ENCODE results near the gene RREB1. TPM values are rescaled to one million over a fixed set of nuclear protein-coding genes. Genes with fewer than 3 reads are reported as not detected.
A peak's percentile ranks its signal among the peaks of the same experiment; 100 is the strongest.

The RREB1 gene
- total RNA-seq, 1 experiment from 2014 or later = 51.1 TPM

DNA sequence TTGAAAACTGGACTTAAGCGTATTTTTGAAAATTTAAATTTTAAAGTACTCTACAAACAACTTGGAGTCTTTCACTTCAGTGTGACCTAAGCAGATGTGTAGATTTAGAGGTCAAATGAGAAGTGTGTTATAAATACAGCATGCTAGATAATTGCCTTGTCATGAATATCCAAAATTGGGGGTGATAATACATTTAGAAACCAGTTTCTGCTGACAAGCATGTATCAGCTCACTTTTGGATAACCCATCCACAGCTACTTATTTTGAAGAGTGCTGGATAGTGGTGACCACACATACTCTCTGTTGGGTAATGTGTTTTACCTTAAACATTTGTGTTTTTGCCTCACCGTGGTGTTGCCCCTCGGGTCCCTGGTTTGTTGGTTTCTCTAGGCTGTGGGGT is 14.9 kb downstream of the RREB1 start:
- POLR2A ChIA-PET = no interaction called here
- TF ChIP-seq, protein P1, sequence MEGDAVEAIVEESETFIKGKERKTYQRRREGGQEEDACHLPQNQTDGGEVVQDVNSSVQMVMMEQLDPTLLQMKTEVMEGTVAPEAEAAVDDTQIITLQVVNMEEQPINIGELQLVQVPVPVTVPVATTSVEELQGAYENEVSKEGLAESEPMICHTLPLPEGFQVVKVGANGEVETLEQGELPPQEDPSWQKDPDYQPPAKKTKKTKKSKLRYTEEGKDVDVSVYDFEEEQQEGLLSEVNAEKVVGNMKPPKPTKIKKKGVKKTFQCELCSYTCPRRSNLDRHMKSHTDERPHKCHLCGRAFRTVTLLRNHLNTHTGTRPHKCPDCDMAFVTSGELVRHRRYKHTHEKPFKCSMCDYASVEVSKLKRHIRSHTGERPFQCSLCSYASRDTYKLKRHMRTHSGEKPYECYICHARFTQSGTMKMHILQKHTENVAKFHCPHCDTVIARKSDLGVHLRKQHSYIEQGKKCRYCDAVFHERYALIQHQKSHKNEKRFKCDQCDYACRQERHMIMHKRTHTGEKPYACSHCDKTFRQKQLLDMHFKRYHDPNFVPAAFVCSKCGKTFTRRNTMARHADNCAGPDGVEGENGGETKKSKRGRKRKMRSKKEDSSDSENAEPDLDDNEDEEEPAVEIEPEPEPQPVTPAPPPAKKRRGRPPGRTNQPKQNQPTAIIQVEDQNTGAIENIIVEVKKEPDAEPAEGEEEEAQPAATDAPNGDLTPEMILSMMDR (IDR thresholded peaks at IDR 0.05; ENCODE audit: insufficient read depth in 1 of 2, low read depth in 1 of 2, low read length in 1 of 2, severe bottlenecking in 1 of 2, unreplicated experiment in 1 of 2) = no peak
- Histone ChIP-seq H3K36me3 (ENCODE audit: control insufficient read depth, insufficient read depth, low read length) (peaks cover 1% of the 10 kb centered on the region; the same call in 1 of the 2 replicates), H3K4me1 (peaks cover 5% of the 10 kb centered on the region; the same call in 1 of the 2 replicates), H3K9me3 (no peaks in the 10 kb centered on the region), H3K4me3 (ENCODE audit: low read depth, low read length) (no peak overlapping the region), H3K27me3 (replicated peaks; ENCODE audit: control insufficient read depth, insufficient read depth, low read length) (no peaks in the 10 kb centered on the region)
- no TSS peak for BruUV-seq (replicated peaks)
- intact Hi-C loops (cut with micrococcal nuclease; ENCODE audit: unreplicated experiment) = no loop called here
- DNase-seq = no peak
- no peaks in the 10 kb centered on the region for H3K9me3 Mint-ChIP-seq (ENCODE audit: unreplicated experiment)
- no peak overlapping the region for H3K27ac Mint-ChIP-seq (ENCODE audit: unreplicated experiment)
- peaks cover 35% of the 10 kb centered on the region for H3K36me3 Mint-ChIP-seq (ENCODE audit: insufficient read depth, unreplicated experiment)
- no peak overlapping the region for H3K4me3 Mint-ChIP-seq (ENCODE audit: unreplicated experiment)
- CTCF ChIA-PET = no interaction called here
- H3K4me1 Mint-ChIP-seq (ENCODE audit: low read depth, unreplicated experiment) = peaks cover 10% of the 10 kb centered on the region
- no peaks in the 10 kb centered on the region for H3K27me3 Mint-ChIP-seq (ENCODE audit: insufficient read depth, unreplicated experiment)

DNA sequence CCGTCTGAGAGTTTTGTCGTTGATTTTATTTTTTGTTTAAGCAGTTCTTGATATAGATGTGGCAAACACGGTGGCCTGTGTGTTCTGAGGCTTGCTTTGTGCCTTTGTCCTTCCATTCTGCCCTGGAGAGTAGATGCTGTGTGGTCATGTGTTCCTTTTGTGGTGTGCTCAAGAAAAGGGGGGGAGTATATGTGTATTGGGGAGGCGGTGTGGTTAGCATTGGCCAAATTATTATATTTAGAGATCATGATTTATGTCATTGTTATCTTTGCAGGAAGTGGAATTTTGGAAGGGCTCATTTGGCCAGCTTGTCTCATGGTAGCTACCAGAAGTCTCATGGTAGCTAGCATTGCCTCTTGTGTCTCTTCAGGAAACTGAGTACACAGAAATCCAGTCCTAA is 16.4 kb downstream of the RREB1 start:
- H3K9me3 ChIP-seq = no peaks in the 10 kb centered on the region
- H3K36me3 ChIP-seq (ENCODE audit: control insufficient read depth, insufficient read depth, low read length) = peaks cover 3% of the 10 kb centered on the region
- no peak overlapping the region for H3K4me3 ChIP-seq (ENCODE audit: low read depth, low read length)
- no TSS peak for BruUV-seq (replicated peaks)
- no peaks in the 10 kb centered on the region for H3K27me3 ChIP-seq (replicated peaks; ENCODE audit: control insufficient read depth, insufficient read depth, low read length)
- peaks cover 8% of the 10 kb centered on the region for H3K4me1 Mint-ChIP-seq (ENCODE audit: low read depth, unreplicated experiment)
- no peak overlapping the region for H3K4me3 Mint-ChIP-seq (ENCODE audit: unreplicated experiment)
- H3K4me1 ChIP-seq = peaks cover 5% of the 10 kb centered on the region; the same call in 1 of the 2 replicates
- CTCF ChIA-PET = no interaction called here
- H3K27me3 Mint-ChIP-seq (ENCODE audit: insufficient read depth, unreplicated experiment) = no peaks in the 10 kb centered on the region
- no peak overlapping the region for H3K27ac Mint-ChIP-seq (ENCODE audit: unreplicated experiment)
- H3K36me3 Mint-ChIP-seq (ENCODE audit: insufficient read depth, unreplicated experiment) = peaks cover 33% of the 10 kb centered on the region
- DNase-seq = no peak
- intact Hi-C loops (cut with micrococcal nuclease; ENCODE audit: unreplicated experiment) = no loop called here
- POLR2A ChIA-PET = no interaction called here
- TF ChIP-seq, protein P1 (IDR thresholded peaks at IDR 0.05; ENCODE audit: insufficient read depth in 1 of 2, low read depth in 1 of 2, low read length in 1 of 2, severe bottlenecking in 1 of 2, unreplicated experiment in 1 of 2) = no peak
- H3K9me3 Mint-ChIP-seq (ENCODE audit: unreplicated experiment) = no peaks in the 10 kb centered on the region

- POLR2A ChIA-PET = no interaction called here
- Histone ChIP-seq H3K36me3 (ENCODE audit: control insufficient read depth, insufficient read depth, low read length) (peaks cover 5% of the 10 kb centered on the region), H3K27me3 (replicated peaks; ENCODE audit: control insufficient read depth, insufficient read depth, low read length) (no peaks in the 10 kb centered on the region), H3K4me3 (ENCODE audit: low read depth, low read length) (no peak overlapping the region), H3K4me1 (peaks cover 2% of the 10 kb centered on the region; the same call in 1 of the 2 replicates), H3K9me3 (no peaks in the 10 kb centered on the region)
- H3K27me3 Mint-ChIP-seq (ENCODE audit: insufficient read depth, unreplicated experiment) = no peaks in the 10 kb centered on the region
- CTCF ChIA-PET = no interaction called here
- H3K27ac Mint-ChIP-seq (ENCODE audit: unreplicated experiment) = peak overlapping the region; percentile 60
- DNase-seq = no peak
- TF ChIP-seq, protein P1 (IDR thresholded peaks at IDR 0.05; ENCODE audit: insufficient read depth in 1 of 2, low read depth in 1 of 2, low read length in 1 of 2, severe bottlenecking in 1 of 2, unreplicated experiment in 1 of 2) = no peak
- no peak overlapping the region for H3K4me3 Mint-ChIP-seq (ENCODE audit: unreplicated experiment)
- intact Hi-C loops (cut with micrococcal nuclease; ENCODE audit: unreplicated experiment) = no loop called here
- peaks cover 3% of the 10 kb centered on the region for H3K4me1 Mint-ChIP-seq (ENCODE audit: low read depth, unreplicated experiment)
- no TSS peak for BruUV-seq (replicated peaks)
- H3K36me3 Mint-ChIP-seq (ENCODE audit: insufficient read depth, unreplicated experiment) = peaks cover 28% of the 10 kb centered on the region
- H3K9me3 Mint-ChIP-seq (ENCODE audit: unreplicated experiment) = no peaks in the 10 kb centered on the region
Measured at GRCh38 chr6:7124636-7125035, 16.9 kb downstream of the RREB1 start.

All from Caco-2 (cell line).